GM12878 (cell line): ENCODE results near the gene CD34. TPM values are rescaled to one million over a fixed set of nuclear protein-coding genes. Genes with fewer than 3 reads are reported as not detected.

Source experiments
- ATAC-seq: fragments of 200-7000 bp; cut with Tn5 transposase; 3 replicates; pipeline ENCODE4 v1.9.1; 2020; ENCODE audit warnings: mild to moderate bottlenecking, moderate library complexity
- BruUV-seq: library from RNA; stranded (reverse); fragments of 400-500 nt; replicated peaks from 2 replicates; lab custom pipeline; 2021; lab: Mats Ljungman, UMichigan
- CTCF ChIA-PET: fragments of 300-600 bp; sonication (Branson Sonifier 250); formaldehyde crosslinking; extraction: SDS; loops from one replicate; lab custom pipeline; 2021; ENCODE audit warnings: inconsistent platforms; lab: Yijun Ruan, JAX
- POLR2A ChIA-PET: fragments of 350-600 bp; formaldehyde crosslinking; extraction: SDS; loops from one replicate; lab custom pipeline; 2021; ENCODE audit warnings: inconsistent platforms; lab: Charles Lee
- RAD21 ChIA-PET: fragments of 300-600 bp; sonication (Branson Sonifier 250); formaldehyde crosslinking; loops from one replicate; lab custom pipeline; 2023; ENCODE audit warnings: antibody characterized with exemption; ENCODE audit not compliant: unreplicated experiment; lab: Charles Lee
- SMC1A ChIA-PET: fragments of 300-600 bp; sonication (Branson Sonifier 250); formaldehyde crosslinking; loops from one replicate; lab custom pipeline; 2023; ENCODE audit not compliant: unreplicated experiment, uncharacterized antibody; lab: Charles Lee
- DNase-seq: peaks from one replicate; pipeline ENCODE4 v3.0.0-alpha.2; 2011; ENCODE audit warnings: low read depth, low spot score
- FAIRE-seq: peaks from 3 replicates; lab custom pipeline; 2011; peaks lifted over from hg19 to GRCh38; lab: Jason Lieb, UNC
- H2AFZ ChIP-seq: 2 replicates; pipeline ENCODE4 v1.6.0; 2011; ENCODE audit warnings: low read depth, low read length, control low read depth; ENCODE audit not compliant: control insufficient read depth
- H3K27ac ChIP-seq: 2 replicates; pipeline ENCODE4 v1.5.1; 2011; ENCODE audit warnings: control low read depth; ENCODE audit not compliant: control insufficient read depth, insufficient read depth
- H3K27me3 ChIP-seq, 2 experiments: replicated peaks in 1 of 2; 2 replicates each; pipeline versions ENCODE4 v1.6.0 to v1.6.1; 2011; ENCODE audit warnings: low read length in 1 of 2; ENCODE audit not compliant: control insufficient read depth in 2 of 2, insufficient read depth in 2 of 2
- H3K36me3 ChIP-seq, 2 experiments: 2 replicates each; pipeline ENCODE4 v1.5.1; 2011; ENCODE audit warnings: low read length in 1 of 2; ENCODE audit not compliant: control insufficient read depth in 2 of 2, insufficient read depth in 2 of 2
- H3K4me1 ChIP-seq: 2 replicates; pipeline ENCODE4 v1.6.1; 2011; ENCODE audit warnings: mild to moderate bottlenecking, low read length, moderate library complexity, mixed read lengths; ENCODE audit not compliant: control insufficient read depth, insufficient read depth
- H3K4me2 ChIP-seq: 2 replicates; pipeline ENCODE4 v1.6.0; 2011; ENCODE audit warnings: control low read depth; ENCODE audit not compliant: control insufficient read depth, insufficient read depth
- H3K4me3 ChIP-seq: fragments of 200-600 bp; sonication (generic); 2 replicates; pipeline ENCODE4 v1.5.1; 2016
- H3K79me2 ChIP-seq: 2 replicates; pipeline ENCODE4 v1.6.0; 2011; ENCODE audit warnings: low read length; ENCODE audit not compliant: control insufficient read depth, insufficient read depth
- H3K9ac ChIP-seq: 2 replicates; pipeline ENCODE4 v1.8.0; 2011; ENCODE audit warnings: low read length, control low read depth, mixed read lengths; ENCODE audit not compliant: control insufficient read depth, insufficient read depth
- H3K9me3 ChIP-seq: replicated peaks from 3 replicates; pipeline ENCODE4 v1.5.1; 2011; ENCODE audit warnings: mild to moderate bottlenecking, low read length; ENCODE audit not compliant: control insufficient read depth, insufficient read depth
- H4K20me1 ChIP-seq: 2 replicates; pipeline ENCODE4 v1.6.0; 2011; ENCODE audit not compliant: control insufficient read depth, insufficient read depth
- CBX3 ChIP-seq: fragments of 200-600 bp; sonication (generic); IDR thresholded peaks from 2 replicates; pipeline ENCODE4 v1.6.1; 2016; ENCODE audit warnings: low read depth, borderline replicate concordance
- NBN ChIP-seq: fragments of 450-650 bp; IDR thresholded peaks from 2 replicates; pipeline ENCODE4 v1.6.1; 2016
- NFYA ChIP-seq: IDR thresholded peaks from 2 replicates; pipeline ENCODE4 v1.6.1; 2011; ENCODE audit warnings: low read depth, mild to moderate bottlenecking, low read length, improper control_type of control experiment, borderline replicate concordance
- WGBS: methylation state at CpG from one replicate; pipeline ENCODE4 v1.1.6; 2016; ENCODE audit warnings: low lambda C conversion rate; ENCODE audit not compliant: insufficient replicate concordance, insufficient coverage; ENCODE audit errors: missing lambda C conversion rate; 5-methylcytosine and 5-hydroxymethylcytosine counted together
- in situ Hi-C: fragments of 300-500 bp; cut with MboI; formaldehyde crosslinking; loops from 9 replicates; pipeline ENCODE4 v1.14.3; 2018; ENCODE audit warnings: mixed read lengths
- intact Hi-C: fragments of 100-400 bp; cut with micrococcal nuclease; formaldehyde crosslinking; loops from one replicate; pipeline ENCODE4 v1.14.2; 2022; ENCODE audit not compliant: unreplicated experiment
- polyA plus RNA-seq, 11 experiments: library from polyadenylated mRNA; depleted of rRNA in 4 of 11; unstranded in 6 of 11; stranded (reverse) in 5 of 11; fragments of >200 nt; fragmentation: Nextera tagmentation in 4 of 11; fragmentation: Illumina TruSeq in 1 of 11; extraction: Ambion mirVana in 4 of 11; extraction: Trizol in 1 of 11; gene quantifications; 1 replicate in 1 of 11; 2 replicates in 10 of 11; pipeline versions ENCODE4 v1.2.1 to v1.2.3, GENCODE V29; 2011 to 2016; ENCODE audit warnings: inconsistent platforms in 2 of 11, missing spikeins in 2 of 11, low read depth in 1 of 11
- total RNA-seq, 4 experiments: library from RNA; depleted of rRNA in 3 of 4; stranded (reverse); fragments of >200 nt in 3 of 4; fragmentation: Illumina TruSeq in 1 of 4; extraction: Trizol in 1 of 4; gene quantifications; 2 replicates each; pipeline versions ENCODE4 v1.2.1 to v1.2.3, GENCODE V29; 2013 to 2021
- TF ChIP-seq, protein P1 (sequence below): fragments of 150-350 bp; IDR thresholded peaks from 2 replicates; pipeline ENCODE4 v1.6.1; 2014; ENCODE audit warnings: mild to moderate bottlenecking, low read depth, low read length
- TF ChIP-seq, protein P2 (sequence below): IDR thresholded peaks from 2 replicates; pipeline ENCODE4 v1.6.1; 2011; ENCODE audit warnings: borderline replicate concordance, low read depth, mild to moderate bottlenecking, moderate library complexity, low read length; ENCODE audit not compliant: insufficient read depth, poor library complexity, severe bottlenecking

The CD34 gene
- total and polyA plus RNA-seq, 10 of the 15 experiments (the other 5 are each of a cell fraction or from before 2014, with no cell fraction given) = under 0.01 to 0.08 (median 0.02) TPM; not detected in 6

DNA sequence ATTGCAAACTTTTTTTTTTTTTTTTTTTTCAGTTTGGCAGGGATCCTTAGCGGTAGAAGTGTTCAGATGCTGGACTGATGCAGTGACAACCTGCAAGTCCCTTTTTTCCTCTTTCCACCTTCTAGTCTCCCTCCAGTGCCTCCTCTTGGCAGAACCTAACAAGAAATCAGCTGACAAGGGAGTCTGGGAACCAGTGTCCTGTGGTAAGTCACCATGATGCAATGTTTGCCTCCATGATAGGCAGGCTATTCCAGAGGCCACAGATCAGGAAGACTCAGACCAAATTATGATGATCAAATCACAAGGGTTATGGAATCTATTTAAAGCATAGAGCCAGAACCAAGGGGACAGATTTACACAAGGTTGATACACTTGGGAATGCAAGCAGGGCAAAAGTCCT is 3.0 kb upstream of the CD34 start (continued):
- TF ChIP-seq, protein P1, sequence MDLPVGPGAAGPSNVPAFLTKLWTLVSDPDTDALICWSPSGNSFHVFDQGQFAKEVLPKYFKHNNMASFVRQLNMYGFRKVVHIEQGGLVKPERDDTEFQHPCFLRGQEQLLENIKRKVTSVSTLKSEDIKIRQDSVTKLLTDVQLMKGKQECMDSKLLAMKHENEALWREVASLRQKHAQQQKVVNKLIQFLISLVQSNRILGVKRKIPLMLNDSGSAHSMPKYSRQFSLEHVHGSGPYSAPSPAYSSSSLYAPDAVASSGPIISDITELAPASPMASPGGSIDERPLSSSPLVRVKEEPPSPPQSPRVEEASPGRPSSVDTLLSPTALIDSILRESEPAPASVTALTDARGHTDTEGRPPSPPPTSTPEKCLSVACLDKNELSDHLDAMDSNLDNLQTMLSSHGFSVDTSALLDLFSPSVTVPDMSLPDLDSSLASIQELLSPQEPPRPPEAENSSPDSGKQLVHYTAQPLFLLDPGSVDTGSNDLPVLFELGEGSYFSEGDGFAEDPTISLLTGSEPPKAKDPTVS = no peak

DNA sequence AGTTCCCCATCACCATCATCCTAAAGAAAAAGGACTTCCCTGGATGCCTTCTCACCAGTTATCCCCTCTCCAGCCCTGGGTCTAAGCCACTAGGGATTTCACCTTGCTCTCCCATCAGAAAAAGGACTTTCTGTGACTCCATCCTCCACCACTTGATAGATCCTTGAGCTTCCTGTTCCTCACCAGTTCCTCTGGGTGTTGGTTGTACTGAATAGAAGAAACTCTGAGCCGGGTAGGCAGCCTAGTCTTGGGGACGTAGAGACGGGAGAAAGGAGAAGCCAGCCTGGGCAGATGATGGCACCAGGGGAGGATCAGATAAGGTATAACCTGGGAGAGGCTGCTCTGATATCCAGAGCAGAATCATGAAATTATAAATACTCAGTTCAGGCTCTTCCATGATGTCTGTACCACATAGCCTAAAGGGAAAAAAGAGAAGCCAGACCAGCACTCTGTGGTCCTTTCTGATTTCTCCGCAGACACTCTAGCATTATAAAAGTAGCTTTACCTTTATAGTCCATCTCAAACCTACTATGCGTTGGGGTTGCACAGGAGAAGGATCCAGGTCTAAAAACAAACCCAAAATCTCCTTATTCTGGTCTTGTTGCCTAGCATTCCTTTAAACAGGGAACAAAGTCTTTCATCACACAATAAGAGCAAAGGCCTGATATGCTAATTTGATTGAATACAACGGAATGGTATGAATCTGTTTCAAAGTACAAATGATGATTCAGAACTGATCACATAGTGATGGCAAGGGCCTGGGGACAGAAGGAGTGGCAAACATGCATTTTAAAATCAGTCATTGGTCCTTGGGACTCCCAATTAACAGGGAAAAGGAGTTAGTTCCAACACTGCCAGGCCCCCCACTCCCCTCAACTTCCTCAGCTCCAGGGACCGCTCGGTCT is 1.2 kb upstream of the CD34 start:
- Histone ChIP-seq H3K36me3 (no peaks in the 10 kb centered on the region), H3K27me3 (peaks cover 22 to 26% of the 10 kb centered on the region in 2 experiments), H2AFZ (no peak overlapping the region)
- in situ Hi-C loops = no loop called here
- ChIA-PET POLR2A (no interaction called here), RAD21 (interaction anchor here (0.7 to 1.9 kb wide), 2 partner anchors 27 to 51 kb away, joined by 3 to 4 read pairs; no protein-coding TSS in a partner anchor)
- TF ChIP-seq NBN (no peak), NFYA (no peak), CBX3 (no peak)
- TF ChIP-seq, protein P2, sequence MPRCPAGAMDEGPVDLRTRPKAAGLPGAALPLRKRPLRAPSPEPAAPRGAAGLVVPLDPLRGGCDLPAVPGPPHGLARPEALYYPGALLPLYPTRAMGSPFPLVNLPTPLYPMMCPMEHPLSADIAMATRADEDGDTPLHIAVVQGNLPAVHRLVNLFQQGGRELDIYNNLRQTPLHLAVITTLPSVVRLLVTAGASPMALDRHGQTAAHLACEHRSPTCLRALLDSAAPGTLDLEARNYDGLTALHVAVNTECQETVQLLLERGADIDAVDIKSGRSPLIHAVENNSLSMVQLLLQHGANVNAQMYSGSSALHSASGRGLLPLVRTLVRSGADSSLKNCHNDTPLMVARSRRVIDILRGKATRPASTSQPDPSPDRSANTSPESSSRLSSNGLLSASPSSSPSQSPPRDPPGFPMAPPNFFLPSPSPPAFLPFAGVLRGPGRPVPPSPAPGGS = no peak
- TF ChIP-seq, all 136 proteins: peak for 0
- no peaks in the 10 kb centered on the region for H3K4me1 ChIP-seq
- intact Hi-C loops = no loop called here
- no peak overlapping the region for H3K4me3 ChIP-seq
- no peaks in the 10 kb centered on the region for H4K20me1 ChIP-seq
- FAIRE-seq = no peak
- SMC1A ChIA-PET = interaction anchor here (0.7 to 1.5 kb wide), 2 partner anchors 15 to 23 kb away, joined by 3 read pairs; no protein-coding TSS in a partner anchor
- CTCF ChIA-PET = interaction anchor here (0.7 to 1.4 kb wide), 8 partner anchors 15 to 181 kb away, joined by 3 to 5 read pairs (median 3); no protein-coding TSS in a partner anchor
- H3K9ac ChIP-seq = no peak overlapping the region
- no peak for DNase-seq
- H3K27ac ChIP-seq = no peak overlapping the region
- no peak overlapping the region for H3K4me2 ChIP-seq
- WGBS = 37% methylated on average over 8 of the region's 8 CpGs
- no peak for ATAC-seq
- no peaks in the 10 kb centered on the region for H3K79me2 ChIP-seq
- H3K9me3 ChIP-seq = no peaks in the 10 kb centered on the region
- no TSS peak for BruUV-seq
